Right lung (tissue), 5 donors: Measurements from ENCODE around the gene DUSP22. TPM values are rescaled to one million over a fixed set of nuclear protein-coding genes. Genes with fewer than 3 reads are reported as not detected.
A peak's percentile ranks its signal among the peaks of the same experiment; 100 is the strongest.
"Not testable (repeated sequence)": the region's sequence is repeated elsewhere in the genome, so short reads cannot be mapped to it uniquely, and the experiment has no call there.

Source experiments
- DNase-seq, 2 donors: peaks; one replicate each; pipeline ENCODE4 v3.0.0-alpha.2; 2013
- polyA plus RNA-seq, 5 donors: library from polyadenylated mRNA; unstranded; fragments of 120-200 nt; gene quantifications; one replicate each; pipeline versions ENCODE4 v1.2.1 to v1.2.3, GENCODE V29; 2013; ENCODE audit warnings: inconsistent platforms in 1 of 5, low replicate concordance in 1 of 5; ENCODE audit not compliant: insufficient read length in 5 of 5, insufficient read depth in 1 of 5

Gene DUSP22
- polyA plus RNA-seq, 5 donors, result 29.0 to 33.1 (median 29.9) TPM

GRCh38 chr6:278494-278893 lies 13.8 kb upstream of the DUSP22 start:
- DNase-seq, result no peak

- no peak for DNase-seq
These were observed 12.8 kb upstream of the DUSP22 start for GRCh38 chr6:279341-280029.

GRCh38 chr6:280775-281468 lies 11.4 kb upstream of the DUSP22 start:
- DNase-seq, result no peak

- DNase-seq, result no peak
These were observed 10.7 kb upstream of the DUSP22 start for GRCh38 chr6:281469-282103.

GRCh38 chr6:282177-282866 lies 10.0 kb upstream of the DUSP22 start:
- DNase-seq, result no peak

GRCh38 chr6:282867-283416 lies 9.3 kb upstream of the DUSP22 start:
- no peak for DNase-seq

GRCh38 chr6:284486-284885 lies 7.8 kb upstream of the DUSP22 start:
- DNase-seq, result no peak

GRCh38 chr6:285030-285771 lies 7.1 kb upstream of the DUSP22 start:
- no peak for DNase-seq

- not testable (repeated sequence) for DNase-seq
These were observed 6.4 kb upstream of the DUSP22 start for GRCh38 chr6:285902-286301.

- DNase-seq, result no peak
These were observed 5.4 kb upstream of the DUSP22 start for GRCh38 chr6:286681-287488.

GRCh38 chr6:287489-287860 lies 4.8 kb upstream of the DUSP22 start:
- DNase-seq, result no peak

GRCh38 chr6:288866-289265 lies 3.4 kb upstream of the DUSP22 start:
- no peak for DNase-seq

GRCh38 chr6:290111-290922 lies 2.0 kb upstream of the DUSP22 start:
- DNase-seq, result no peak

GRCh38 chr6:291204-291696 lies 1.0 kb upstream of the DUSP22 start:
- DNase-seq, result no peak

- peak; percentile 37 to 49 for DNase-seq
These were observed 362 bp downstream of the DUSP22 start for GRCh38 chr6:292506-293192.

GRCh38 chr6:293193-294174 lies 1.2 kb downstream of the DUSP22 start:
- DNase-seq, result peak in 1 of 2 donors; percentile 28
